Measurements from ENCODE around the gene ARHGAP42. TPM values are rescaled to one million over a fixed set of nuclear protein-coding genes. Genes with fewer than 3 reads are reported as not detected.

ARHGAP42 gene
- total RNA-seq, 2 donors from 2014 or later, result 14.9 to 20.0 TPM

DNA sequence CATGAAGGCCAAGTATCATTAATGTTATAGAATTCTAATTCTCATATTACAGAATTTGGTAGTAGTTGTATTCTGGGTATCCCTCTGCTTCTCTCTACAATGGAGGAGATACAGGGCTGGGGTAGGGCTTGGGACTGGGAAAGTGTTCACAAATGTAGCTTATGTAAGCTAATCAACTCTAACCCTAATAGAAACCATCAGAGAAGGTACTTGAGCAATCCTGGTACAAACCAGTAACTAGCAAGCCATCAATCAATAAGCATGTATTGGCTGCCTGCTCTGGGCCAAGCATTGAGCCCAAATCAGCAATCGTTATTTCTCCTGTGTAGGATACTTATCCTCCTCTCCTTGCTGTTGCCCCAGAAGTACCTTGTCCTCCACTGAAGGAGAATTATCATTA is 268.2 kb downstream of the ARHGAP42 start:
- no peak for DNase-seq (ENCODE audit: low spot score)
- intact Hi-C loops (cut with DNase I), result no loop called here

DNA sequence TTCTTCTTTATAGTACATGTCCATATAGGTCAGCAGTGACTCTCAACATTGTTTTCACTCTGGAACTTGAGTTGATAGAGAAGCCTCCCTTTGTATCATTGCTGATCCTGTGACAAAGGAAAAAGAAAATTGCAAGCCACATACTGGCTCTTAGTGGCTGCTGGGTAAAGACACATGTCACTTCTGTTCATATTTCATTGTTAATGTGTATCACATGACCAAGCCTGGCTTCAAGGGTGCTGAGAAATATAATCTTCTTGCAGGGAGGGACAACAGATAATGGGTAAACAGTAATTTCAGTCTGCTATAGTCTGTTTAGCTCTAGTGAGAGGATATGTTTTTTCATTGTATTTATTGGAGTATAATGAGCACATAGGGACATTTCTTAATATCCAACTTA is 269.3 kb downstream of the ARHGAP42 start:
- intact Hi-C loops (cut with DNase I), result no loop called here
- DNase-seq (ENCODE audit: low spot score), result no peak

DNA sequence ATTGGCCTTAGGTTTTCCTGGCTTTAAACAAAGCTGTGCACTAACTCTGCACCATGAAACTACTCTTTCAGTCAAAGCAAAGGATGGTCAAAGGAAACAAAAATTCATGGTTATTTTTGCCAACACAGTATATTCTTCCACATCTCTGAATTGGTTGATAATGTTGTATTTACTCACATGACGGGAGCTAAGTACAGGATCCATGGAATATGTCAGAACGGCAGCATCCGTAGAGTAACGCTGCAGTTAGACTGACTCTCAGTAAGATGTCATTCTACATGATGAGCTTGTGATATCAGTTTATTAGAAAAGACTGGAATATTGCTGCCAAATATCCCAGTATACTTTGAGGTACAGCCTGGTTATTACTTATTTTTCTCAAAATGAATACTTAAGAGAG is 270.4 kb downstream of the ARHGAP42 start:
- DNase-seq (ENCODE audit: low spot score), result no peak
- intact Hi-C loops (cut with DNase I), result no loop called here

DNA sequence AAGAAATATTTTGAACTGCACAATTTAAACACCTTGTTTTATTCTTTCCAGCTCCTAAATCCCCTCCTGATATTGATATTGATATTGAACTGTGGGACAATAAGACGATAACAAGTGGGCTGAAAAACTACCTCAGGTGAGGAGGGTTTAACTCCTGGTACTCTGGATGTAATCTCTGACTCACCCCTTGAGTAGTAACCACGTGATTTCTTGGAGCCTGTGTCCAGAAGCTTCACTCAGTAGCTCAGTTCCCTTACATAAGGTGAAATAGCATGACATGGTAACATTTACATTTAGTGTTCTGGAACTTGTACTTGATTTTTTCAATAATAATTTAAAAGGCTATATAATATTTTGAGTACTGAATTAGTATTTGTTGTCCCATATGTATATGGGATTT is 274.5 kb downstream of the ARHGAP42 start:
- DNase-seq (ENCODE audit: low spot score), result no peak
- intact Hi-C loops (cut with DNase I), result no loop called here

DNA sequence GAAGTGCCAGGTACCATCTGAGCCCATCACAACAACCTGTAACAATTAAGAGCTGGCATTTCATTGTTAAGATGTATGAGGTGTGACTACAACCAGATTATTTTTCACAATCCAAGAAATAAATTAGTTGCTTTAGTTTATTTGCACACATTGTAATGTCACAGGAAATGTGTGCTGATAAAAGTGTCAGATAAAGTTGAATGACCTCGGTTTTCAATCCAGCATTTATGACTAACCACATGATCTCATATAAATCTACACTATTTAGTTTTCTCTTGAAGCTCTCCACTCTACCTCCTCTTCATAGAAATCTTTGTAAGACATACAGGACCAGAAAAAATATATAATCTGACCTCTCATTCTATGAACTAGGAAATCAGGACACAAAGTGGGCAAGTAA is 276.3 kb downstream of the ARHGAP42 start:
- no peak for DNase-seq (ENCODE audit: low spot score)
- intact Hi-C loops (cut with DNase I), result no loop called here

DNA sequence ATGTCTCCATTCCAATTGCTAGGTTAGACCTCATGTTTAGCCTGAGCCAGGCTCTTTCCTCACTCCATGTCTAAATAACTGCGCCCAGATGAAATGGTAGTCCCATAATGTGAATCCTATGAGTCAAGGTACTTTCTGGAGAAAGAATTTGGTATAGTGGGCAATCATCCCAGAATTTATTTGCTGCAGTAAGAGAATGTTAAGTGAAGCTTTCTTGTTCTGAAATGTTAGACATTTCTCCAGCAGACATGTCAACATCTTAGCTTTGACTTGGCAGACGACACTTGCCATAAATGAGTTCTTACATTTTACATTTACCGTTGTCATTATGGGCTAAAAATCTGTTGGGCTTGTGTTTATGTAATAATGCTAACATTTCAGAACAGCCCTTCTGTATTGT is 277.3 kb downstream of the ARHGAP42 start:
- intact Hi-C loops (cut with DNase I), result no loop called here
- no peak for DNase-seq (ENCODE audit: low spot score)

DNA sequence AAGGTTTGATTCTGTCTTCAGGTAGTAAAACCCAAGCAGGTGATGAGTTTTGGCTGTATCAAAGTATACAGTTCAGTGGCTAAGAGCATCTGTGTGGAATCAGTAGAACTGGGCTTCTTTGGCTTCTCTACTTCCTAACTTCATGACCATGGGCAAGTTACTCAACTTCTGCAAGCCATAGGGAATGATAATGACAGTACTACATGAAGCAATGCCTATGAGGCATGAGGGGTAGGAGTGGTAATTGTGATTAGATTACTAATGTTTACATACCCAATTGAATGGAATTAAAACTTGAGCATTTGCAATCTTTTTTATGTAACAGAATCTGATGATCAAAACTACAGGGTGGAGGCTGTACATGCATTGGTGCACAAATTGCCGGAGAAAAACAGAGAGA is 278.3 kb downstream of the ARHGAP42 start:
- intact Hi-C loops (cut with DNase I), result no loop called here
- no peak for DNase-seq (ENCODE audit: low spot score)

DNA sequence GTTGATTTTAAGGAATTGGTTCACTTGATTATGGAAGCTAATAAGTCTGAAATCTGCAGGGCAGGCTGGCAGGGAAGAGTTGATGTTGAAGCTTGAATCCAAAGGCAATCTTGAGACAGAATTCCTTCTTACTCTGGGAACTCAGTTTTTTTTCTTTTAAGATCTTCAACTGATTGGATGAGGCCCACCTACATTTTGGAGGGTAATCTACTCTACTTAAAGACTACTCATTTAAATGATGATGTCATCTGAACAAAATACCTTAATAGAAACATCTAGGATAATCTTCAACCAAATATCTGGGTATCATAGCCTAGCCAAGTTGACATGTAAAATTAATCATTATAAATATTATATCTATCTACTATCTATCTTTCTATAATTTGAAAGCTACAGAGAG is 279.3 kb downstream of the ARHGAP42 start:
- no peak for DNase-seq (ENCODE audit: low spot score)
- intact Hi-C loops (cut with DNase I), result no loop called here

DNA sequence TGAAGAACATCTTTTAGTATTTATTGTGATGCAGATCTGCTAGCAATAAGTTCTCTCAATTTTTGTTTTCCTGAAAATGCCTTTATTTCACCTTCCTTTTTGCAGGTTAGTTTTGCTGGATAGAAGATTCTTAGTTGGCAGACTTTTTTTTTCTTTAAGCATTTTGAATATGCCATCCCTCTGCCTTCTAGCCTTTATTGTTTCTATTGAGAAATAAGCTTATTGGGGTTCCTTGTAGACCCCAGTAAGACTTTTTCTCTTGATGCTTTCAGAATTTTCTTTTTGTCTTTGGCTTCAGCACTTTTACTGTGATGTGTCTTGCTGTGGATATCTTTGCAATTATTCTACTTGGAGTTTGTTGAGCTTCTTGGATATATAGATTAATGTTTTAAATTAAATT is 281.9 kb downstream of the ARHGAP42 start:
- DNase-seq (ENCODE audit: low spot score), result no peak
- intact Hi-C loops (cut with DNase I), result no loop called here

DNA sequence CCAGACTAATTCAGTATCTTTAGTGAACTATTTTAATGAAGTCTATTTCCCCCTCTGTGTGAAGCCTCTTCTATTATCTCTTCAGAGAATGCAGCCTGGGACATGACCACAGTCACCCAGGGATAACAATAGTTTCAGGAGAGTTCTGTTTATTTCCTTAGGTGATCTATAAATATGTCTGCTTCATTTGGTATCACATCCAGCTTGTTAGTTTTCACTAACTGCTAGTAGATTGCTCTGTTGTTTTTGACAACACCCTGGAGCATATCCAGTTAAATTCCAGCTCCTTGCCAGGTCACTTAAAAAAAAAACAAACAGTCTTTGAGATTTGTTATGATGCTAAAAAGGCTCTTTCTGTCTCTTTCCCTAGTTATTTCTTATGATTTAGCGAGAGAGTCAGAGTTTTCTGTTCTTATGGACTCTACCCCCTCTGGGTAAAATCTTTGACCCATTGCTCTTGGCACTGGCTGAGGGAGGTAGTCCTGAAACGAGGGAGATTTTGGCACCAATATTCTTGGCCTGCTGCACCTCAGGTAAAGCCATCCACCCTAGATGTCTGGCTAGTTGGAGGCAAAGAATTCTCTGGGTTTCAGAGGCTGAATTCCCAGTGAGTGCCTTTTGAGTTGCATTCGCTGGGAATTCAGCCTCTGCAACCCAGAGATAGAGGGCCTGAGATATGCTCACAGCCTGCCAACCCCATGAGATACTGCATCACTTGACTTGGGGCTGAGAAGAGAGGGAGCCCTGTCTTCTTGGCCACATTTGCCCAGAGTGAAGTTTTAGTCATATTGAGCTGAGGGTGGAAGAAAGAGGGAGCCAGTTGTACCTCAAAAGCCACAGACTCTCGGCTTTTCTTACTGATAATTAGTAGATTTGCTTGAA is 283.4 kb downstream of the ARHGAP42 start:
- intact Hi-C loops (cut with DNase I), result no loop called here
- DNase-seq (ENCODE audit: low spot score), result no peak

DNA sequence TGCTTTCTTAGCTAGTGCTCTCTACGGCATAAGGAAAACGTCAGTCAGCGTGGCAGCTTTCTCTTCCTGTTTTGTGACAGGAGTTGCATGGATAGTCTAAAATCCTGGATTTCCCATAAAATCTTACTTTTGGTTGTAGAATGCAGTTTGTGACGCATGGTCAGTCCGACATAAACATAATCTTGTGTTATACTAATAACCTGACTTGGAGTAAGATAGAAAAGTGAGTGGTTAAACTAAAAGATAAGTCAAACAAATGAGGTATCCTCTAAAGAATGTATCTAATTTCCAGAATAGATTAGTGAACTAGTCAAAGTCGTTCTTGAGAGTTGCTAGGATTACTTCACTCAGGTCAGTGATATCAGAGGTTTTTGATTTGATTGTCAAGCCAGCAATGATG is 285.0 kb downstream of the ARHGAP42 start:
- intact Hi-C loops (cut with DNase I), result no loop called here

DNA sequence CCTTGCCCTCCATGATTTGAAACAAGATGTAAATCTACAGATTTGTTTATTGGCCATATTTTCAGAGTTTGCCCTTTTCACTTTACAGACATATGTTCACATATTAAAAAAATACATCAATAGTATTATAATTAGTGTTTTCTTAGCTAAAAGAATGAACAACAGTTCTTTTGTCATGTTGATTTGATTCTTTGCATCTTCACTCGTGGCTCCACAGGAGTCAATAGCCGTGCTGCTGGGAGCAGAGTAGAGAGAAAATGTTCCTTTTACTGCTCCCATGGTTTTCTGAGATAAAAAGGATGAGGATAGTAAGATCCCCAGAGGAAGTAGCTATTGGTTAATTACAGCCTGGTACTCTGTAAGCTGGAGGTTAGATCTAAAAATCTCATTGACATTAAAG is 291.4 kb downstream of the ARHGAP42 start:
- DNase-seq (ENCODE audit: low spot score), result no peak
- intact Hi-C loops (cut with DNase I), result no loop called here

More for the DNA sequence above, 285.0 kb downstream of the ARHGAP42 start:
- DNase-seq (ENCODE audit: low spot score), result no peak

DNA sequence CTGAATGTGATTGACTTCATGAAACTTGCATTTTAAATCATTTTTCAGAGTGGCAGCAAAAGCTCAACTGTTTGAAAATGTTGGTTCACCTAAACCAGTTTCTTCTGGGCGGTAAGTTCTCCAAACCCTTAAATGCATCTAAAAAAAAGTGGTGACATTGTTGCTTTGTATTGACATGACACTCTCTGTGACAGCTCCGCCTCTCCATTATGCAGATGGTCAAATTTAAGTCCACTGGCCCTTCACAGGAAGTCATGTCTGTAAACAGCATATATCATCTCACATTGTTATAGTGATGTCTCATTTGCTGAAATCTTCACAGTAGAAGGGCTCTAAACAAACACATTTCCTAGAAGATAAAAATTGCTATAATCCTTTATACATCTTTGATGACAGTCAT is 291.9 kb downstream of the ARHGAP42 start:
- intact Hi-C loops (cut with DNase I), result no loop called here
- DNase-seq (ENCODE audit: low spot score), result no peak

DNA sequence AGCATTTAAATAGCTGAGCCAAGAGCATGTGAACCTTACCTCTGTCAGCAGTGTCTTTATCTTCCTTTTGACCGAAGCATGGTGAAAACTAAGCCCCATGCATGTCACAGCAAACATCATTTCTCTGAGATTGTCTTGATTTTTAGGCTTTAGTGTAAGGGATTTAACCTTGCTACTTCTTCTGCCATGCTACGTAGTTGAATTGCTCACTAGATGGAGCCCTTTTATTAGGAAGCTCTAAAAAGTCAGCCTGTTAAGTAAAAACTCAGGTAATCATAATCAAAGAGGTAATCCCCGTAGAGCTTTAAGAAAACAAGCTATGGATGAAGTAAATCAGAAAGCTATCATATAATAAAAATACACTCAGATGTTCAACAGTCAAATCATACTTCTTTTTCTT is 293.1 kb downstream of the ARHGAP42 start:
- intact Hi-C loops (cut with DNase I), result no loop called here
- no peak for DNase-seq (ENCODE audit: low spot score)

DNA sequence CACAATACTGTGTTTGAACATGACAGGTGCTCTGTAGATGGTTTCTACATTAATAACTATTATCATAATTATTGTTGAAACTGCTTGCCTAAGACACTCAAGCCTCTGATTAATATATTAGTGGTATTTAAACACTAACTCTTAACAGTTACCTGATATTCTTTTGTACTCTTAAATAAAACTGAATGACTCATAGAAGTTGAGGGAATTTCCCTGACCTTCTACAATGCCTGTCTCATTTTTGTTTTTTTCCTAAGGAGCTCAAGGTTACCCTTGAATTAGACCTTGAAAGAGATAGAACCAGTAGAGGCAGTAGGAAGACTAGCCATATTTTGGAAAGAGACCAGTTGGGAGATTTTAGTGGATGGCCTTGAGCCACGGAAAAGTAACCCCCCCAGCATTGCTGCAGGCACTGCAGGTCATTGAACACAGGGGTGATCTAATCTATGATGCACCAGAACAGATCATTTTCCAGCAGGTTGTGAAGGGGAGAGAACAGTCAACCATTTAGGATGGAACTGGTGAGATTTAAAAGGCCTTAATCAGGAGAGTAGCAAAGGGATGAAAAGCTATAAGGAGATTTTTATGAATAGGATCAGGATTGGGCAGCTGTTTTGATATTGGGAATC is 294.2 kb downstream of the ARHGAP42 start:
- DNase-seq (ENCODE audit: low spot score), result no peak
- intact Hi-C loops (cut with DNase I), result no loop called here

DNA sequence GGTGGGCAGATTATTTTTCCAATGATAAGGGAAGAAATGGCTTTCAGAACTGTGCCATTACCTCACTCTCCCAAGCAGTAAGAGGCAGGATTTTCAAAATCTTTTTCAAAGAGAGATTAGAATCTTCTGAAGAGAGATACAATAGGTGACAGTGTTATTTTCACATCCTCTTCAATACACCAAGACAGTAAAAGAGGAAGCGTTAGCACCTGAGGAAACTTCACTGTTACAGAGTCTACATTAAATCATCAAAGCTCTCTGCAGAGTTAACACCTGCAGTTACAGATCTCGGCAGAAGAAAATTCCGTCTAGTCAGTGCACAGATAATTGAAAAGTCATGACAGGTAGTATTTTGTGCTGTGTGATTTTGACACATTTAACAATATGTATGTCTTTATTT is 297.6 kb downstream of the ARHGAP42 start:
- intact Hi-C loops (cut with DNase I), result no loop called here
- DNase-seq (ENCODE audit: low spot score), result no peak

DNA sequence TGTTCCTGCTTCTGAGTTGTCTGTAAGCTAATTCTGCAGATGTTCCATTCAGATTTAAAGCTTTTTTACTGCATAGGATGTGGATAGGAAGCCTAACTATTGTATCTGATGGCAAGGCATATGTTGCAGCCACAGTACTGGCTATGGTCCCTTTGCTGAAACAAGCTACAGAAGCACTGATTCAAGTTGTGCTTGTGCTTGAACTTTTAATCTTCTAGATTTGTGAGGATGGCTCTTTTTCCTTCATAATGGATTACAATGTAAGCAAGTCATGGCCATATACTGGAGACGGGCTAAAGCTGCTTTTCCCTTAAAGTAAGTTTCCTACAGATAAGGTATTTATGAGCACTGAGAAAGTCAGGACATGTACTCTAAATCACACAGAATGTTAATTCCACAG is 303.8 kb downstream of the ARHGAP42 start:
- intact Hi-C loops (cut with DNase I), result no loop called here

DNA sequence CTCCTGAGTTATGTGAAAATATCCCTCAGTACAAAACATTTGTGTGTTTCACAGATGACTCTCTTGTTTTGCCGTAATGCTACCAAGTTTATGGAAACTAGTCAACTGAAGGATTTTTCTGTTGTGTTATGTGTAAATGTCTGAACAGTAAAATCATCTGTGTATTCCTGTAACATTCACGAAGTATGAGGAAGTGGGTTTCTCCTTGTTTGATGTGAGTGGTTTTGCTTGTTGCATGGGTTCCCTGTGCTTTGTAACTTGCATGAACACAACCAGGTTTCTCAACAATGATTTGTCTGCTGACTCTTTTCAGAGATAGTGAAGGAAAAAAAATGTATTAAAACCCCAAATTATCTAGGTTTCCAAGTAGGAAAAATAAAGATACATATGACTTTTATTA is 304.5 kb downstream of the ARHGAP42 start:
- intact Hi-C loops (cut with DNase I), result no loop called here
- DNase-seq (ENCODE audit: low spot score), result no peak

More for the DNA sequence above, 303.8 kb downstream of the ARHGAP42 start:
- DNase-seq (ENCODE audit: low spot score), result no peak

DNA sequence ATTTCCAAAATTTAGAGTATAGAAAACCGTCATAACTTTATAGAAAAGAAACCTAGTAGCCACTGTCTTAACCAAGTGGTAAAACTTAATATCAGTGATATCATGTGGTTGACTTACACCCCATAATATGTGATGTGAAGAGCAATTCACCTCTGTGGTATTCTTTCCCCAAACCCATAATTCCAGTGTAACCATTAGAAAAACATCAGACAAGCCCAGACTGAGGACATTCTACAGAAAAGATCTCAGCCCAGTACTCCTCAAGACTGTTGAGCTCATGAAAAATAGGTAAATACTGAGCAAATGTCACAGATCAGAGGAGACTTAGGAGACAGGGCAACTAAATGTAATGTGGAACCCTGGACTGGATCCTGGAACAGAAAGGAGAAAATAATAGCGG is 307.9 kb downstream of the ARHGAP42 start:
- no peak for DNase-seq (ENCODE audit: low spot score)
- intact Hi-C loops (cut with DNase I), result no loop called here

DNA sequence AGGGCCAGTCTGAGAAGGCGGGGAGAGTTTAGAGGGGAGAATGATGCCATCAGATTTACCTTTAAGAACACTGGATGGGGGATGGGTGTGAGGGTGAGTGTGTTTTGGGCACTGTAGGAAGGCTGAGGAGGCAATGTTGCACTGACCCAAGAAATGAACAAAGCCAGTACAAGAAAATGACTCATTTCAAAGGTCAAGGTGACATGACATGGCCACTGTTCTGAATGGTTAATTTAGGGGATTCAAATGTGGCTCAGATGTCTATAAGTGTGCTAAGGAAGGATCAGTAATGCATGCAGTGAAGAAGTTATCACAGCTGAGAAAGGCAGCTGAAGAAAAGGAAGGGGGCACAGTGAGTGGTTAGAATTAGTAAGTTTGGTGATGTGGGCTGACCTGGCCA is 312.7 kb downstream of the ARHGAP42 start:
- DNase-seq (ENCODE audit: low spot score), result no peak
- intact Hi-C loops (cut with DNase I), result no loop called here

DNA sequence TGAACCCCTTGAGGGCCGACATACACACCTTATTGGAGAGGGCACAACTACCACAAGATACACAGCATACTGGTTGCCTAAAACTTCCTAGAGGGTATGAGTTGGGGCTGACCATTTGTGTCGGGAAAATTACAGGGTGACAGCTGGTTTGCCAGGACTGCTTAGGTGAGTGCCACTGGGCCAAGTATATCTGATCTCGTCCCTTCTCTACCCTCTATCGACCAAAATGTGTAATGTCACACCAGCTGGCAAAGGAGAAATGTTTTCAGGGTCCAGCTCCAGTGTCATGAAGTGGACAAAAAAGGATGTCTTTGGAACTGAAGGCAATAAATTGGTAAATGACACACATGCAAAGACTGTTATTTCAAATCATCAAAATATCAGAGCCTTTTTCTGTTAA is 316.4 kb downstream of the ARHGAP42 start:
- intact Hi-C loops (cut with DNase I), result no loop called here
- no peak for DNase-seq (ENCODE audit: low spot score)

Measured in posterior vena cava (tissue), 2 donors.